K562 (cell line): ENCODE results near the gene MVK.

Source experiments
- ATF3 ChIP-seq, 2 experiments: fragments of 450-650 bp in 1 of 2; sonication (generic) in 1 of 2; formaldehyde crosslinking in 1 of 2; IDR thresholded peaks in 1 of 2; conservative IDR thresholded peaks in 1 of 2; 2 replicates each; pipeline versions ENCODE4 v1.6.1 to v1.8.1; 2016 to 2023; ENCODE audit warnings: mild to moderate bottlenecking in 2 of 2, moderate library complexity in 2 of 2, inconsistent platforms in 1 of 2, missing genetic modification reagents in 1 of 2
- CBFB ChIP-seq: sonication (generic); formaldehyde crosslinking; IDR thresholded peaks from 2 replicates; pipeline ENCODE4 v1.4.0; 2020; ENCODE audit warnings: mild to moderate bottlenecking, missing genetic modification reagents
- EP400 ChIP-seq: fragments of 450-650 bp; IDR thresholded peaks from 2 replicates; pipeline ENCODE4 v1.6.1; 2017; ENCODE audit warnings: antibody characterized with exemption, mild to moderate bottlenecking, moderate library complexity
- NR2C2 ChIP-seq, 2 experiments: fragments of 200-800 bp in 1 of 2; sonication (Bioruptor generic) in 1 of 2; sonication (generic) in 1 of 2; formaldehyde crosslinking in 1 of 2; IDR thresholded peaks; 2 replicates each; pipeline versions ENCODE4 v1.6.1 to v1.8.0; 2016 to 2022; ENCODE audit warnings: mild to moderate bottlenecking in 1 of 2, missing compliant biosample characterization in 1 of 2, missing genetic modification characterization in 1 of 2, missing genetic modification reagents in 1 of 2
- REST ChIP-seq, 2 experiments: fragments of 450-650 bp; formaldehyde crosslinking in 1 of 2; IDR thresholded peaks; 2 replicates each; pipeline versions ENCODE4 v1.4.0 to v1.6.1; 2014 to 2020; ENCODE audit warnings: mild to moderate bottlenecking in 2 of 2, borderline replicate concordance in 1 of 2, low read depth in 1 of 2
- STAT5B ChIP-seq: fragments of 250-450 bp; sonication (Bioruptor Pico); IDR thresholded peaks from 2 replicates; pipeline ENCODE4 v1.8.0; 2021; ENCODE audit warnings: mild to moderate bottlenecking, inconsistent platforms
- TGIF2 ChIP-seq: sonication (generic); formaldehyde crosslinking; IDR thresholded peaks from 2 replicates; pipeline ENCODE4 v1.8.1; 2022; ENCODE audit warnings: mild to moderate bottlenecking, missing genetic modification reagents, moderate library complexity
- ZBTB8A ChIP-seq: fragments of 450-650 bp; IDR thresholded peaks from 2 replicates; pipeline ENCODE4 v1.6.1; 2018; ENCODE audit warnings: mild to moderate bottlenecking, moderate library complexity; ENCODE audit not compliant: partially characterized antibody
- TF ChIP-seq, protein P1 (sequence below), 3 experiments: IDR thresholded peaks in 2 of 3; conservative IDR thresholded peaks in 1 of 3; 2 replicates each; pipeline ENCODE4 v1.5.1; 2011 to 2012; ENCODE audit warnings: low read length in 3 of 3, mild to moderate bottlenecking in 3 of 3, control low read depth in 2 of 3, improper control_type of control experiment in 1 of 3, inconsistent platforms in 1 of 3, low read depth in 1 of 3, mixed read lengths in 1 of 3, moderate library complexity in 1 of 3; ENCODE audit not compliant: insufficient read depth in 2 of 3

DNA sequence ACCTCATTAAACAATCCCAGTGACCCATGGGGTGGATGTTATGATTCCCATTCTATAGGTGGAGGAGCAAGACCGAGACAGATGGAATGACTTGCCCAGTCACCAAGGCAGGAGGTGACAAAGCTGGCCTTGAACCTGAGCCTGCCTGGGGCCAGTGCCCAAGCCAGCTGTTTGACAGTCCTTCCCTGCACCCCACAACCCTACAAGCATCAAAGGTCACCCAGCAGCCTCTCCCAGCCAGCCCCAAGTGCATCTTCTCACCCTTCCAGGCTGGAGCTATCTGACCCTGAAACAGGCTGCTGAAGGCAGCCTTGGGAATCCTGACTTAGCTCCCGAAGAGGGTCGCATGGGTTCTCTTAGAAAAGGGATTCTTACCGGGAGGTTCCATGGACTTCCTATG is 20.6 kb upstream of the MVK start:
- TF ChIP-seq TGIF2 (no peak), ATF3 (IDR thresholded peaks at IDR 0.05) (no peak), ATF3 (CRISPR knock-in tag; conservative IDR thresholded peaks at IDR 0.05) (no peak), CBFB (CRISPR knock-in tag) (no peak), STAT5B (no peak), REST (IDR thresholded peaks at IDR 0.05; ENCODE audit: borderline replicate concordance) (no peak), REST (CRISPR knock-in tag; IDR thresholded peaks at IDR 0.05; ENCODE audit: low read depth) (no peak), EP400 (no peak), ZBTB8A (no peak), NR2C2 (CRISPR knock-in tag; IDR thresholded peaks at IDR 0.05) (no peak), NR2C2 (tag; IDR thresholded peaks at IDR 0.05) (no peak)
- TF ChIP-seq, protein P1, sequence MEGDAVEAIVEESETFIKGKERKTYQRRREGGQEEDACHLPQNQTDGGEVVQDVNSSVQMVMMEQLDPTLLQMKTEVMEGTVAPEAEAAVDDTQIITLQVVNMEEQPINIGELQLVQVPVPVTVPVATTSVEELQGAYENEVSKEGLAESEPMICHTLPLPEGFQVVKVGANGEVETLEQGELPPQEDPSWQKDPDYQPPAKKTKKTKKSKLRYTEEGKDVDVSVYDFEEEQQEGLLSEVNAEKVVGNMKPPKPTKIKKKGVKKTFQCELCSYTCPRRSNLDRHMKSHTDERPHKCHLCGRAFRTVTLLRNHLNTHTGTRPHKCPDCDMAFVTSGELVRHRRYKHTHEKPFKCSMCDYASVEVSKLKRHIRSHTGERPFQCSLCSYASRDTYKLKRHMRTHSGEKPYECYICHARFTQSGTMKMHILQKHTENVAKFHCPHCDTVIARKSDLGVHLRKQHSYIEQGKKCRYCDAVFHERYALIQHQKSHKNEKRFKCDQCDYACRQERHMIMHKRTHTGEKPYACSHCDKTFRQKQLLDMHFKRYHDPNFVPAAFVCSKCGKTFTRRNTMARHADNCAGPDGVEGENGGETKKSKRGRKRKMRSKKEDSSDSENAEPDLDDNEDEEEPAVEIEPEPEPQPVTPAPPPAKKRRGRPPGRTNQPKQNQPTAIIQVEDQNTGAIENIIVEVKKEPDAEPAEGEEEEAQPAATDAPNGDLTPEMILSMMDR (IDR thresholded peaks at IDR 0.05 in 2 of 3, conservative IDR thresholded peaks at IDR 0.05 in 1 of 3; ENCODE audit: insufficient read depth in 2 of 3, low read depth in 1 of 3, low read length in 3 of 3) = no peak
